ENCODE results near the gene SAMD15. TPM values are rescaled to one million over a fixed set of nuclear protein-coding genes. Genes with fewer than 3 reads are reported as not detected.
"Not testable (repeated sequence)": the region's sequence is repeated elsewhere in the genome, so short reads cannot be mapped to it uniquely, and the experiment has no call there.

The SAMD15 gene
- polyA plus RNA-seq, result under 1 TPM in 1 of 3 donors, not detected in 2; 0.40 TPM

- peaks cover 0 to 4% (median 0%) of the 10 kb centered on the region in 3 donors for H3K36me3 Mint-ChIP-seq
- peaks cover 0 to 2% (median 0%) of the 10 kb centered on the region in 3 donors for H3K27me3 Mint-ChIP-seq (ENCODE audit: low read depth in 3 of 3)
- peak; percentile 87 to 89 (median 87) for DNase-seq
- H3K9me3 Mint-ChIP-seq, result no peaks in the 10 kb centered on the region
- peak within 1 kb of the TSS; percentile 86 to 94 (median 88) for H3K4me3 Mint-ChIP-seq
- peaks cover 24 to 27% of the 10 kb centered on the region in 2 donors for H3K4me1 Mint-ChIP-seq
- H3K27ac Mint-ChIP-seq, result peak within 1 kb of the TSS in 5 of 6 donors; percentile 83 to 92 (median 91)
Observed at GRCh38 chr14:77376771-77377501, at the start of gene SAMD15, which contains the start of gene TMED8. Gene SAMD15, plus strand, starts transcription at chr14:77377379. Its CDS starts 40 bp downstream, at chr14:77377419. Gene TMED8, minus strand, starts transcription at chr14:77377094. Its CDS starts 41 bp downstream, at chr14:77377053.

- no peak for DNase-seq
- Mint-ChIP-seq H3K9me3 (no peaks in the 10 kb centered on the region), H3K4me1 (no peaks in the 10 kb centered on the region), H3K36me3 (no peaks in the 10 kb centered on the region), H3K4me3 (no peak overlapping the region), H3K27me3 (ENCODE audit: low read depth in 3 of 3) (peaks cover 0 to 2% (median 1%) of the 10 kb centered on the region in 3 donors), H3K27ac (no peak overlapping the region)
Observed at GRCh38 chr14:77329872-77330271, 47.3 kb upstream of the SAMD15 start.

- no peaks in the 10 kb centered on the region for H3K4me1 Mint-ChIP-seq
- DNase-seq, result no peak
- no peak overlapping the region for H3K4me3 Mint-ChIP-seq
- H3K9me3 Mint-ChIP-seq, result no peaks in the 10 kb centered on the region
- no peak overlapping the region for H3K27ac Mint-ChIP-seq
- peaks cover 0 to 13% (median 0%) of the 10 kb centered on the region in 3 donors for H3K36me3 Mint-ChIP-seq
- H3K27me3 Mint-ChIP-seq (ENCODE audit: low read depth in 3 of 3), result peaks cover 0 to under 1% (median 0%) of the 10 kb centered on the region in 3 donors
Observed at GRCh38 chr14:77335576-77335975, 41.6 kb upstream of the SAMD15 start.

- H3K9me3 Mint-ChIP-seq; H3K4me3 Mint-ChIP-seq; DNase-seq; H3K4me1 Mint-ChIP-seq; H3K27me3 Mint-ChIP-seq (ENCODE audit: low read depth in 3 of 3); H3K27ac Mint-ChIP-seq: not testable (repeated sequence)
- peaks cover 6 to 27% (median 11%) of the 10 kb centered on the region in 3 donors for H3K36me3 Mint-ChIP-seq
Observed at GRCh38 chr14:77337255-77337654, 39.9 kb upstream of the SAMD15 start.

- DNase-seq, result no peak
- Mint-ChIP-seq H3K27ac (no peak overlapping the region), H3K4me1 (no peaks in the 10 kb centered on the region), H3K9me3 (no peaks in the 10 kb centered on the region), H3K27me3 (ENCODE audit: low read depth in 3 of 3) (no peaks in the 10 kb centered on the region), H3K36me3 (peaks cover 6 to 33% (median 11%) of the 10 kb centered on the region in 3 donors), H3K4me3 (no peak overlapping the region)
Observed at GRCh38 chr14:77337880-77338279, 39.3 kb upstream of the SAMD15 start.

GRCh38 chr14:77338302-77338701 lies 38.9 kb upstream of the SAMD15 start:
- peaks cover 8 to 37% (median 14%) of the 10 kb centered on the region in 3 donors for H3K36me3 Mint-ChIP-seq
- no peak overlapping the region for H3K27ac Mint-ChIP-seq
- H3K27me3 Mint-ChIP-seq (ENCODE audit: low read depth in 3 of 3), result no peaks in the 10 kb centered on the region
- H3K9me3 Mint-ChIP-seq, result no peaks in the 10 kb centered on the region
- H3K4me1 Mint-ChIP-seq, result no peaks in the 10 kb centered on the region
- no peak for DNase-seq
- no peak overlapping the region for H3K4me3 Mint-ChIP-seq

- Mint-ChIP-seq H3K4me1 (no peaks in the 10 kb centered on the region), H3K36me3 (peaks cover 15 to 46% (median 25%) of the 10 kb centered on the region in 3 donors)
Observed at GRCh38 chr14:77339407-77339806, 37.8 kb upstream of the SAMD15 start.

GRCh38 chr14:77340389-77340788 lies 36.8 kb upstream of the SAMD15 start:
- Mint-ChIP-seq H3K27me3 (ENCODE audit: low read depth in 3 of 3) (no peaks in the 10 kb centered on the region), H3K36me3 (peaks cover 15 to 46% (median 26%) of the 10 kb centered on the region in 3 donors), H3K27ac (no peak overlapping the region), H3K4me3 (no peak overlapping the region), H3K4me1 (no peaks in the 10 kb centered on the region), H3K9me3 (no peaks in the 10 kb centered on the region)
- DNase-seq, result no peak

More at GRCh38 chr14:77339407-77339806, 37.8 kb upstream of the SAMD15 start:
- no peak for DNase-seq
- Mint-ChIP-seq H3K9me3 (no peaks in the 10 kb centered on the region), H3K27me3 (ENCODE audit: low read depth in 3 of 3) (no peaks in the 10 kb centered on the region), H3K27ac (no peak overlapping the region), H3K4me3 (no peak overlapping the region)

GRCh38 chr14:77342726-77343397 lies 34.3 kb upstream of the SAMD15 start:
- Mint-ChIP-seq H3K36me3 (peaks cover 15 to 52% (median 31%) of the 10 kb centered on the region in 3 donors), H3K9me3 (no peaks in the 10 kb centered on the region), H3K4me1 (no peaks in the 10 kb centered on the region), H3K27ac (no peak overlapping the region), H3K4me3 (no peak overlapping the region), H3K27me3 (ENCODE audit: low read depth in 3 of 3) (no peaks in the 10 kb centered on the region)
- no peak for DNase-seq

- H3K27me3 Mint-ChIP-seq (ENCODE audit: low read depth in 3 of 3), result no peaks in the 10 kb centered on the region
- H3K9me3 Mint-ChIP-seq, result no peaks in the 10 kb centered on the region
- H3K27ac Mint-ChIP-seq, result no peak overlapping the region
- H3K36me3 Mint-ChIP-seq, result peaks cover 15 to 48% (median 31%) of the 10 kb centered on the region in 3 donors
- DNase-seq, result no peak
- no peak overlapping the region for H3K4me3 Mint-ChIP-seq
- H3K4me1 Mint-ChIP-seq, result no peaks in the 10 kb centered on the region
Observed at GRCh38 chr14:77343662-77344061, 33.5 kb upstream of the SAMD15 start.

GRCh38 chr14:77344377-77344996 lies 32.7 kb upstream of the SAMD15 start:
- Mint-ChIP-seq H3K36me3 (peaks cover 18 to 45% (median 33%) of the 10 kb centered on the region in 3 donors), H3K27me3 (ENCODE audit: low read depth in 3 of 3) (no peaks in the 10 kb centered on the region), H3K9me3 (no peaks in the 10 kb centered on the region), H3K27ac (no peak overlapping the region), H3K4me3 (no peak overlapping the region), H3K4me1 (no peaks in the 10 kb centered on the region)
- DNase-seq, result no peak

GRCh38 chr14:77346495-77346894 lies 30.7 kb upstream of the SAMD15 start:
- H3K4me3 Mint-ChIP-seq, result no peak overlapping the region
- no peaks in the 10 kb centered on the region for H3K4me1 Mint-ChIP-seq
- DNase-seq, result no peak
- H3K9me3 Mint-ChIP-seq, result no peaks in the 10 kb centered on the region
- peaks cover 20 to 36% (median 32%) of the 10 kb centered on the region in 3 donors for H3K36me3 Mint-ChIP-seq
- H3K27me3 Mint-ChIP-seq (ENCODE audit: low read depth in 3 of 3), result no peaks in the 10 kb centered on the region
- H3K27ac Mint-ChIP-seq, result no peak overlapping the region

- H3K9me3 Mint-ChIP-seq, result no peaks in the 10 kb centered on the region
- H3K4me3 Mint-ChIP-seq, result no peak overlapping the region
- no peak for DNase-seq
- no peaks in the 10 kb centered on the region for H3K27me3 Mint-ChIP-seq (ENCODE audit: low read depth in 3 of 3)
- H3K27ac Mint-ChIP-seq, result no peak overlapping the region
- H3K4me1 Mint-ChIP-seq, result no peaks in the 10 kb centered on the region
- H3K36me3 Mint-ChIP-seq, result peaks cover 20 to 29% (median 26%) of the 10 kb centered on the region in 3 donors
Observed at GRCh38 chr14:77347751-77348150, 29.4 kb upstream of the SAMD15 start.
